ENCODE results near the gene KIAA1958. TPM values are rescaled to one million over a fixed set of nuclear protein-coding genes. Genes with fewer than 3 reads are reported as not detected.

Gene KIAA1958
- total RNA-seq, 3 donors from 2014 or later: 7.4 to 12.7 (median 9.3) TPM

GRCh38 chr9:112489039-112489546 is 2.5 kb downstream of the KIAA1958 start:
- Histone ChIP-seq H3K4me1 (ENCODE audit: low read depth) (peaks cover 8% of the 10 kb centered on the region), H3K4me3 (no peak overlapping the region), H3K9me3 (peaks cover 11% of the 10 kb centered on the region), H3K36me3 (ENCODE audit: low read depth) (no peaks in the 10 kb centered on the region)
- TF ChIP-seq CTCF (IDR thresholded peaks at IDR 0.05): no peak
- DNase-seq (no peak), ATAC-seq (no peak)
- intact Hi-C loops (cut with DNase I, micrococcal nuclease): no loop called here

GRCh38 chr9:112489876-112490666 is 3.4 kb downstream of the KIAA1958 start:
- ATAC-seq (no peak), DNase-seq (no peak)
- Histone ChIP-seq H3K9me3 (peaks cover 20% of the 10 kb centered on the region), H3K4me1 (ENCODE audit: low read depth) (peaks cover 8% of the 10 kb centered on the region), H3K36me3 (ENCODE audit: low read depth) (no peaks in the 10 kb centered on the region), H3K4me3 (no peak overlapping the region)
- intact Hi-C loops (cut with DNase I, micrococcal nuclease): no loop called here
- TF ChIP-seq CTCF (IDR thresholded peaks at IDR 0.05): no peak

- no peak for TF ChIP-seq CTCF (IDR thresholded peaks at IDR 0.05)
- no peak overlapping the region for H3K4me3 ChIP-seq
These were observed 6.9 kb downstream of the KIAA1958 start for GRCh38 chr9:112493393-112494137.

GRCh38 chr9:112494153-112494552 is 7.5 kb downstream of the KIAA1958 start:
- H3K36me3 ChIP-seq (ENCODE audit: low read depth): no peaks in the 10 kb centered on the region
- ATAC-seq: no peak
- intact Hi-C loops (cut with DNase I, micrococcal nuclease): no loop called here

More at GRCh38 chr9:112493393-112494137, 6.9 kb downstream of the KIAA1958 start:
- Histone ChIP-seq H3K9me3 (peaks cover 23% of the 10 kb centered on the region), H3K36me3 (ENCODE audit: low read depth) (no peaks in the 10 kb centered on the region), H3K4me1 (ENCODE audit: low read depth) (peaks cover 7% of the 10 kb centered on the region)
- ATAC-seq (no peak), DNase-seq (no peak)
- intact Hi-C loops (cut with DNase I, micrococcal nuclease): no loop called here

GRCh38 chr9:112495614-112496013 is 9.0 kb downstream of the KIAA1958 start:
- ATAC-seq: no peak
- intact Hi-C loops (cut with DNase I, micrococcal nuclease): no loop called here

More at GRCh38 chr9:112494153-112494552, 7.5 kb downstream of the KIAA1958 start:
- Histone ChIP-seq H3K9me3 (peaks cover 23% of the 10 kb centered on the region), H3K4me3 (no peak overlapping the region), H3K4me1 (ENCODE audit: low read depth) (peaks cover 1% of the 10 kb centered on the region)
- no peak for DNase-seq
- no peak for TF ChIP-seq CTCF (IDR thresholded peaks at IDR 0.05)

More at GRCh38 chr9:112495614-112496013, 9.0 kb downstream of the KIAA1958 start:
- no peak for DNase-seq
- H3K4me1 ChIP-seq (ENCODE audit: low read depth): no peaks in the 10 kb centered on the region
- H3K9me3 ChIP-seq: peaks cover 23% of the 10 kb centered on the region
- no peak overlapping the region for H3K4me3 ChIP-seq
- TF ChIP-seq CTCF (IDR thresholded peaks at IDR 0.05): no peak
- H3K36me3 ChIP-seq (ENCODE audit: low read depth): no peaks in the 10 kb centered on the region
